ENCODE results near the gene PTPRK.

The PTPRK gene

GRCh38 chr6:128336436-128337095 lies 183.8 kb downstream of the PTPRK start:
- DNase-seq = no peak

- DNase-seq = no peak
These were observed 184.4 kb downstream of the PTPRK start for GRCh38 chr6:128335963-128336362.

- no peak for DNase-seq
These were observed 186.7 kb downstream of the PTPRK start for GRCh38 chr6:128333581-128334223.

GRCh38 chr6:128327890-128328289 lies 192.5 kb downstream of the PTPRK start:
- peak; percentile 66 for DNase-seq

- DNase-seq = no peak
These were observed 197.4 kb downstream of the PTPRK start for GRCh38 chr6:128323011-128323410.

GRCh38 chr6:128319946-128320345 lies 200.5 kb downstream of the PTPRK start:
- no peak for DNase-seq

- no peak for DNase-seq
These were observed 201.2 kb downstream of the PTPRK start for GRCh38 chr6:128319157-128319556.

GRCh38 chr6:128316258-128316929 lies 204.0 kb downstream of the PTPRK start:
- DNase-seq = no peak

- no peak for DNase-seq
These were observed 206.2 kb downstream of the PTPRK start for GRCh38 chr6:128314190-128314589.

GRCh38 chr6:128311944-128312570 lies 208.3 kb downstream of the PTPRK start:
- no peak for DNase-seq

GRCh38 chr6:128310451-128310850 lies 209.9 kb downstream of the PTPRK start:
- no peak for DNase-seq

- DNase-seq = no peak
These were observed 212.7 kb downstream of the PTPRK start for GRCh38 chr6:128307671-128308070.

GRCh38 chr6:128305976-128306375 lies 214.4 kb downstream of the PTPRK start:
- no peak for DNase-seq

- no peak for DNase-seq
These were observed 215.2 kb downstream of the PTPRK start for GRCh38 chr6:128305228-128305627.

GRCh38 chr6:128303870-128304269 lies 216.5 kb downstream of the PTPRK start:
- DNase-seq = no peak

GRCh38 chr6:128302942-128303341 lies 217.5 kb downstream of the PTPRK start:
- no peak for DNase-seq

- no peak for DNase-seq
These were observed 224.7 kb downstream of the PTPRK start for GRCh38 chr6:128295670-128296069.

- DNase-seq = no peak
These were observed 230.2 kb downstream of the PTPRK start for GRCh38 chr6:128290221-128290620.

- no peak for DNase-seq
These were observed 236.3 kb downstream of the PTPRK start for GRCh38 chr6:128284128-128284527.

GRCh38 chr6:128282961-128283360 lies 237.4 kb downstream of the PTPRK start:
- DNase-seq = no peak

- DNase-seq = no peak
These were observed 239.4 kb downstream of the PTPRK start for GRCh38 chr6:128280960-128281359.

- no peak for DNase-seq
These were observed 240.3 kb downstream of the PTPRK start for GRCh38 chr6:128280066-128280465.

GRCh38 chr6:128278836-128279235 lies 241.6 kb downstream of the PTPRK start:
- DNase-seq = no peak

GRCh38 chr6:128277379-128277778 lies 243.0 kb downstream of the PTPRK start:
- no peak for DNase-seq

Data from CD4-positive, alpha-beta T cell treated with Interleukin-10 for 1 hour (primary cell).